Loucy (cell line): ENCODE measurements around the gene GRIK2.

Experiments used
- CTCF ChIP-seq: fragments of 200-600 bp; sonication (generic); conservative IDR thresholded peaks from 2 replicates; pipeline ENCODE4 v1.5.1; 2014; ENCODE audit warnings: mild to moderate bottlenecking, antibody characterized with exemption, low read length
- EZH2phosphoT487 ChIP-seq: fragments of 200-600 bp; IDR thresholded peaks from 2 replicates; pipeline ENCODE4 v1.6.1; 2018; ENCODE audit warnings: antibody characterized with exemption, mild to moderate bottlenecking, moderate library complexity, borderline replicate concordance

GRCh38 chr6:101666256-101666655, 272.7 kb downstream of the GRIK2 start:
- no peak for TF ChIP-seq EZH2phosphoT487
- TF ChIP-seq CTCF = no peak
